HepG2 (cell line): Measurements from ENCODE around the gene CNPPD1. TPM values are rescaled to one million over a fixed set of nuclear protein-coding genes. Genes with fewer than 3 reads are reported as not detected.

Experiments used
- ATF2 ChIP-seq: sonication (generic); formaldehyde crosslinking; IDR thresholded peaks from 2 replicates; pipeline ENCODE4 v1.4.0; 2020; ENCODE audit warnings: missing genetic modification reagents
- BATF2 ChIP-seq: sonication (generic); formaldehyde crosslinking; IDR thresholded peaks from 2 replicates; pipeline ENCODE4 v1.8.0; 2022; ENCODE audit warnings: mild to moderate bottlenecking, missing genetic modification reagents, moderate library complexity
- CCDC6 ChIP-seq: sonication (generic); formaldehyde crosslinking; IDR thresholded peaks from 2 replicates; pipeline ENCODE4 v1.8.1; 2022; ENCODE audit warnings: mild to moderate bottlenecking, missing genetic modification reagents, moderate library complexity
- CREB3 ChIP-seq: sonication (generic); formaldehyde crosslinking; IDR thresholded peaks from 2 replicates; pipeline ENCODE4 v1.5.0; 2020; ENCODE audit warnings: missing genetic modification reagents
- FOXP1 ChIP-seq, 2 experiments: fragments of 450-650 bp in 1 of 2; IDR thresholded peaks; 2 replicates each; pipeline ENCODE4 v1.6.1; 2017 to 2018; ENCODE audit warnings: antibody characterized with exemption in 1 of 2
- HMGXB4 ChIP-seq, 2 experiments: sonication (generic) in 1 of 2; formaldehyde crosslinking in 1 of 2; IDR thresholded peaks; 2 replicates each; pipeline versions ENCODE4 v1.4.0 to v1.6.1; 2018 to 2020; ENCODE audit warnings: missing genetic modification reagents in 2 of 2, borderline replicate concordance in 1 of 2, low read depth in 1 of 2, mild to moderate bottlenecking in 1 of 2, missing biosample characterization in 1 of 2
- IRF9 ChIP-seq: sonication (generic); formaldehyde crosslinking; IDR thresholded peaks from 2 replicates; pipeline ENCODE4 v1.8.0; 2022; ENCODE audit warnings: missing genetic modification reagents, mild to moderate bottlenecking, borderline replicate concordance
- JUN ChIP-seq: sonication (generic); formaldehyde crosslinking; IDR thresholded peaks from 2 replicates; pipeline ENCODE4 v1.4.0; 2020; ENCODE audit warnings: mild to moderate bottlenecking, missing genetic modification reagents
- PBX3 ChIP-seq: sonication (generic); formaldehyde crosslinking; IDR thresholded peaks from 2 replicates; pipeline ENCODE4 v1.8.1; 2023; ENCODE audit warnings: missing genetic modification reagents, inconsistent platforms, borderline replicate concordance
- PHF5A ChIP-seq: IDR thresholded peaks from one replicate; pipeline ENCODE4 v1.6.1; 2018; ENCODE audit warnings: low read depth, missing genetic modification reagents; ENCODE audit not compliant: unreplicated experiment
- SAP130 ChIP-seq: IDR thresholded peaks from 2 replicates; pipeline ENCODE4 v1.6.1; 2016; ENCODE audit warnings: low read depth
- TFAP4 ChIP-seq: sonication (generic); IDR thresholded peaks from 2 replicates; pipeline ENCODE4 v1.6.1; 2016; ENCODE audit warnings: low read depth, borderline replicate concordance
- WIZ ChIP-seq: sonication (generic); formaldehyde crosslinking; IDR thresholded peaks from 2 replicates; pipeline ENCODE4 v1.5.1; 2020; ENCODE audit warnings: mild to moderate bottlenecking, missing genetic modification reagents
- ZFP82 ChIP-seq: sonication (generic); formaldehyde crosslinking; IDR thresholded peaks from 2 replicates; pipeline ENCODE4 v1.5.1; 2020; ENCODE audit warnings: mild to moderate bottlenecking, missing genetic modification reagents, borderline replicate concordance
- ZNF441 ChIP-seq: sonication (generic); formaldehyde crosslinking; IDR thresholded peaks from 2 replicates; pipeline ENCODE4 v1.7.0; 2021; ENCODE audit warnings: missing genetic modification reagents, borderline replicate concordance
- ZNF460 ChIP-seq: sonication (generic); formaldehyde crosslinking; IDR thresholded peaks from 2 replicates; pipeline ENCODE4 v1.5.1; 2020; ENCODE audit warnings: missing genetic modification reagents, mild to moderate bottlenecking, borderline replicate concordance
- ZNF691 ChIP-seq: sonication (generic); formaldehyde crosslinking; IDR thresholded peaks from 2 replicates; pipeline ENCODE4 v1.4.0; 2020; ENCODE audit warnings: missing genetic modification reagents, low read depth, mild to moderate bottlenecking, borderline replicate concordance
- ZNF891 ChIP-seq: sonication (generic); formaldehyde crosslinking; IDR thresholded peaks from 2 replicates; pipeline ENCODE4 v1.5.0; 2020; ENCODE audit warnings: mild to moderate bottlenecking, missing genetic modification reagents
- polyA plus RNA-seq, 8 experiments: library from polyadenylated mRNA; depleted of rRNA in 3 of 8; stranded (reverse) in 7 of 8; unstranded in 1 of 8; fragments of >200 nt; fragmentation: Illumina TruSeq in 4 of 8; extraction: Trizol in 4 of 8; gene quantifications; 2 replicates each; pipeline versions ENCODE4 v1.2.1 to v1.2.3, GENCODE V29; 2011 to 2016; ENCODE audit warnings: low read depth in 4 of 8, missing spikeins in 1 of 8, mixed read lengths in 1 of 8; ENCODE audit not compliant: insufficient read depth in 1 of 8
- total RNA-seq, 5 experiments: library from RNA; depleted of rRNA; stranded (reverse); fragments of >200 nt; fragmentation: Illumina TruSeq; extraction: Trizol; gene quantifications; 2 replicates each; pipeline ENCODE4 v1.2.3, GENCODE V29; 2016; ENCODE audit warnings: low read depth in 1 of 5

CNPPD1 gene
- total and polyA plus RNA-seq, 2 of the 13 experiments (the other 11 are each of a cell fraction or from before 2014, with no cell fraction given), result 35.5 to 49.4 TPM

- TF ChIP-seq PBX3 (CRISPR knock-in tag), result 0 out of 2 replicates have a peak, but pooled peaks have one; percentile 42
- TF ChIP-seq ZFP82 (CRISPR knock-in tag), result peak; percentile 96; the same call in 1 of the 2 replicates
- TF ChIP-seq WIZ (CRISPR knock-in tag), result peak; percentile 33; the same call in 1 of the 2 replicates
- peak; percentile 89 to 95; a peak in 3 of 4 replicates for TF ChIP-seq HMGXB4 (CRISPR knock-in tag; IDR thresholded peaks at IDR 0.05; ENCODE audit: borderline replicate concordance in 1 of 2, low read depth in 1 of 2)
- no peak; the same call in 1 of the 2 replicates for TF ChIP-seq ZNF460 (CRISPR knock-in tag)
- no peak for TF ChIP-seq FOXP1 (IDR thresholded peaks at IDR 0.05)
- TF ChIP-seq FOXP1 (CRISPR knock-in tag; IDR thresholded peaks at IDR 0.05), result peak; percentile 45
- peak; percentile 93 for TF ChIP-seq CREB3 (CRISPR knock-in tag)
- TF ChIP-seq PHF5A (CRISPR knock-in tag), result peak; percentile 96
- peak; percentile 99 for TF ChIP-seq BATF2 (CRISPR knock-in tag)
- peak; percentile 99 for TF ChIP-seq IRF9 (CRISPR knock-in tag)
- peak; percentile 52; the same call in 1 of the 2 replicates for TF ChIP-seq ATF2
- 0 out of 2 replicates have a peak, but pooled peaks have one; percentile 30 for TF ChIP-seq JUN (CRISPR knock-in tag)
- peak; percentile 97 for TF ChIP-seq ZNF441
- peak; percentile 96 for TF ChIP-seq ZNF891
- TF ChIP-seq SAP130, result peak; percentile 98
- peak; percentile 88 for TF ChIP-seq ZNF691 (CRISPR knock-in tag)
- TF ChIP-seq CCDC6 (CRISPR knock-in tag), result peak; percentile 92
- peak; percentile 31; the same call in 1 of the 2 replicates for TF ChIP-seq TFAP4
Measured at GRCh38 chr2:219176818-219177551, at the start of gene CNPPD1 (continued).
